Activated CD8-positive, alpha-beta memory T cell treated with anti-CD3 and anti-CD28 coated beads, Interleukin-2, amount 50 U/mL, for 4 hours (primary cell): Measurements from ENCODE around the gene OR5B2.
"Not testable (repeated sequence)": the region's sequence is repeated elsewhere in the genome, so short reads cannot be mapped to it uniquely, and the experiment has no call there.

Experiments used
- DNase-seq: peaks from one replicate; pipeline ENCODE4 v3.0.0-alpha.2; 2020

The OR5B2 gene

GRCh38 chr11:58428021-58428420 is at the start of gene OR5B2:
TSS of gene OR5B2 (minus strand) at chr11:58428121. CDS start at chr11:58423261, 4,860 bp downstream.
- no peak for DNase-seq

DNA sequence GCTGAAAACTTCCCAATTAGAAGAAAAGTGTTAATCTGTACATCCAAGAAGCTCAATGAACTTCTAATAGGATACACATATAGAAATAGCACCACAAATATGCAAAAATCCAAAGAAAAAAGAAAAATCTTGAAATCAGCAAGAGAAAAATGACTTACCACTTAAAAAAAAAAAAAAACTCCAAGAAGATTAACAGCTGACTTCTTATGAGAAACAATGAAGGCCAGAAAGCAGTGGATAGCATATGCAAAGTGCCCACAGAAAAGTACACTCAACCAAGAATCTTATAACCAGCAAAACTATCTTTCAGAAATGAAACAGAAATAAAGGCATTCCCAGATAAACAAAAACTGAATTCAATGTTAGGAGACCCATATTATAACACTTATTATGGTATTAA is 44.0 kb upstream of the OR5B2 start:
- DNase-seq, result no peak

- DNase-seq, result no peak
Measured at GRCh38 chr11:58466293-58466692, 38.4 kb upstream of the OR5B2 start.

GRCh38 chr11:58465690-58466089 is 37.8 kb upstream of the OR5B2 start:
- no peak for DNase-seq

GRCh38 chr11:58451585-58451984 is 23.7 kb upstream of the OR5B2 start:
- DNase-seq, result no peak

GRCh38 chr11:58446294-58446693 is 18.4 kb upstream of the OR5B2 start:
- DNase-seq, result no peak

- DNase-seq, result no peak
Measured at GRCh38 chr11:58444300-58444699, 16.4 kb upstream of the OR5B2 start.

GRCh38 chr11:58442136-58442535 is 14.2 kb upstream of the OR5B2 start, which contains the start of gene OR5B12:
TSS of gene OR5B12 (minus strand) at chr11:58442236. CDS start at chr11:58440151, 2,085 bp downstream.
- DNase-seq, result no peak

- DNase-seq, result no peak
Measured at GRCh38 chr11:58438486-58438885, 10.6 kb upstream of the OR5B2 start.

DNA sequence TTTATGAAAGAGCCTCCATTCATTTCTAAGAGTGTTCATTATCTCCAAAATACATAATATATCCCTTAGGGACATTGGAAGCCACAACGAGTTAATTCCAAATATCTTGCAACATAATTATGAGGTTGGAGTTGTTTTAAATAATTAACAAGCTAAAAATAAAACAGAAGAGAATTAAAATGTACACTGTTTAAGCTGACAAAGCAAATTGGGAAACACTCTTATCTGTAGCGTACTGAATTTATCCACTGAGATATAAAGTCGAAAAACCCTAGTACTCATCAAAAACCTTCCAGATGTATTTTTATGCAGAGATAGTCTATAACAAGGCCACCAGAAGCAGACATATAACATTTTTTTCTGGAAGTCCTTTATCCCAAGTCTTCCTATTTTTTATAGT is 6.3 kb upstream of the OR5B2 start:
- no peak for DNase-seq

GRCh38 chr11:58433638-58434203 is 5.8 kb upstream of the OR5B2 start:
- DNase-seq, result no peak

GRCh38 chr11:58429273-58429672 is 1.4 kb upstream of the OR5B2 start:
- DNase-seq, result no peak

DNA sequence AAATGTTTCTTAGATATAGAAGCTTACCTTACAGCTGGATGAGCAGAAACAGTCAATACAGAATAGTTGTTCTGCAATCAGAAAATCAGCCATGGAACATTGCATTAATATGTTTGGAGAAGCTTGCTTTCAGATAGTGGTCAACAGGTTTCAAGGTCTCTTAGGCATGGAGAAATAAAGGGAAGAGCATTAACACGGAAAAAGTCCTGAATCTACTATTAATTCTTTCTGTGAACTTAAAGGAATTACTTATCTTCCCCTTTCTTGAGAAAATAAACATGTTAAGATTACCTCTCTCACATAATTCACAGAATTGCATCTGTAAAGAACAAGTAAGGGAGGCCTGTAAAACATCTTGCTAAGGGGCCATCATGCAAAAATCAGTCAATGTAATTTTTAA is 21.1 kb downstream of the OR5B2 start, which contains the start of gene OR5B3:
Gene OR5B3, minus strand, starts transcription at position 101 of the 400 bp plus-strand sequence. CDS start 3,465 bp downstream, outside the sequence.
- DNase-seq, result no peak

DNA sequence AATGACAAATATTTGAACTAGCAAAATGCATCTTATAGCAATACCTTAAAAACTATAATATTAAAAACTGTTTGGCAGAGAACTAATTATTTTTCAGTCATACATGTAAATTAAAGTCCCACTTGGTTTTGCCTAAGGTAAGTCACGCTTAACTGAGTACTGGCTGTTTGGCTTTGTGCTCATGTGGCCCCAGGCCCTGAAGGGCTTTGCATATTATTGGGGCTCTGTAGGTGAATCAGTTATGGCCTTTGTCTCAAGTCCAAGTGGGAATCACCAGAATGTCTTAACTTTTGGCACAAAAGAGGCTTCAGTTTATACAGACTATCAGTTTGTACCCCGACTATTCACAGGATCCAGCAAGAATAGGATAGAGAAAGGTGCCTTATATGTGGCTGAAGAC is 28.3 kb downstream of the OR5B2 start:
- DNase-seq, result not testable (repeated sequence)

DNA sequence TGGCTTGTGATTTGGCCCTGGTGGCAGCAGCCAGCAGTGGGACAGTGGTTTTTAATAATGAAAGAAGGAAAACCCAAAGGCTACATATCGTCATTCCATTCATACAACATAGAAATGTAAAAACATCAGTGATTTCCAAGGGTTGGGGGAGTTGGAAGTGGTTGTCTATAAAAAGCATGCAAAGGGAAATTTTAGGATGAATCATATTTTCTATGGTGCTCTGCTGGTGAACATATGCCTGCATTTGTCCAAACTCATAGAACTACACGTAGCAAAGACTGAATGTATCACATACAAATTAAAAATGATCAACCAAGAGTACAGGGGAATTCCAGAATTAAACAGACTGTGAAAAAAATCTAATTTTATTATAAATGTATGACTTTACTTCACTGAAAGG is 32.3 kb downstream of the OR5B2 start:
- DNase-seq, result no peak

GRCh38 chr11:58394195-58394594 is 33.7 kb downstream of the OR5B2 start:
- DNase-seq, result no peak

GRCh38 chr11:58392746-58393145 is 35.2 kb downstream of the OR5B2 start:
- no peak for DNase-seq

DNA sequence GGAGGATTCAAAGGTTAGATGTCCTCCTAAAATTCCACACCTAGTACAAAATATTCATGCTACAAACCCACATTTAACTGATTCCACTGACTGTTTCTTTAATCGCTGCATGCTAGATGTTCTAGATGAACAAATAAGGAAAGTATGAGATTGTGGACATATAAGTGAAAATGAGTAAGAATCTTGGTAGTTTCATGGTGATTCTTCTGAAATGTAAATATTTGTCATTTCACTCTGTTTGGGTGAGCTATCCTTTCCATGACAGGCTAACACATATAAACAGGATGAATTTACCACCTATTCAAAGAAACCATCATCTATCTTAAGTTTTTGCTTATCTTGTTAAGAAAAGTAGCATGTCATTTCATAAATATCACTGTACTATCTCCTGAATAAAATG is 36.0 kb downstream of the OR5B2 start:
- DNase-seq, result no peak

DNA sequence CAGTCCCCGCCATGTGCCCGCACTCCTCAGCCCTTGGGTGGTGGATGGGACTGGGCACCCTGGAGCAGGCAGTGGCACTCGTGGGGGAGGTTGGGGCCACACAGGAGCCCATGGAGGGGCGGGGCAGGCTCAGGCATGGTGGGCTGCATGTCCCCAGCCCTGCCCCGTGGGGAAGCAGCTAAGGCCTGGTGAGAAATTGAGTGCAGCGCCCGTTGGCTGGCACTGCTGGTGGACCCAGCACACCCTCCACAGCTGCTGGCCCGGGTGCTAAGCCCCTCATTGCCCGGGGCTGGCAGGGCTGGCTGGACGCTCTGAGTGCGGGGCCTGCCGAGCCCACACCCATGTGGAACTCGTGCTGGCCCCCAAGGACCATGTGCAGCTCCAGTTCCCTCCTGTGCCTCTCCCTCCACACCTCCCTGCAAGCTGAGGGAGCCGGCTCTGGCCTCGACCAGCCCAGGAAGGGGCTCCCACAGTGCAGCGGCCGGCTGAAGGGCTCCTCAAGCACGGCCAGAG is 37.3 kb downstream of the OR5B2 start:
- DNase-seq, result no peak
